NT2/D1 (cell line): ENCODE data around the gene SLCO2B1.
A peak's percentile ranks its signal among the peaks of the same experiment; 100 is the strongest.

Experiments
- DNase-seq: peaks from one replicate; pipeline ENCODE4 v3.0.0-alpha.2; 2011; ENCODE audit warnings: low read depth, low spot score
- H3K27me3 ChIP-seq: 2 replicates; pipeline ENCODE4 v1.6.0; 2011; ENCODE audit warnings: mild to moderate bottlenecking; ENCODE audit not compliant: insufficient read length, insufficient read depth
- H3K36me3 ChIP-seq: 2 replicates; pipeline ENCODE4 v1.6.1; 2011; ENCODE audit warnings: mild to moderate bottlenecking, low read length, mixed read lengths; ENCODE audit not compliant: insufficient read depth, insufficient read length
- H3K4me1 ChIP-seq: 2 replicates; pipeline ENCODE4 v1.5.1; 2011; ENCODE audit not compliant: insufficient read depth, insufficient read length
- H3K4me3 ChIP-seq: 2 replicates; pipeline ENCODE4 v1.5.1; 2011; ENCODE audit warnings: low read depth; ENCODE audit not compliant: insufficient read length
- H3K9ac ChIP-seq: 2 replicates; pipeline ENCODE4 v1.6.0; 2011; ENCODE audit warnings: low read depth; ENCODE audit not compliant: insufficient read length
- H3K9me3 ChIP-seq: 2 replicates; pipeline ENCODE4 v1.5.1; 2011; ENCODE audit warnings: mild to moderate bottlenecking, low read length; ENCODE audit not compliant: insufficient read depth
- SUZ12 ChIP-seq: IDR thresholded peaks from 2 replicates; pipeline ENCODE4 v1.6.1; 2011; ENCODE audit not compliant: insufficient read length, insufficient read depth; ENCODE audit errors: extremely low read depth
- YY1 ChIP-seq: IDR thresholded peaks from 2 replicates; pipeline ENCODE4 v1.6.1; 2011; ENCODE audit not compliant: insufficient read length, insufficient read depth
- ZNF274 ChIP-seq: IDR thresholded peaks from 2 replicates; pipeline ENCODE4 v1.6.1; 2011; ENCODE audit warnings: mild to moderate bottlenecking, low read depth, low read length

The SLCO2B1 gene

DNA sequence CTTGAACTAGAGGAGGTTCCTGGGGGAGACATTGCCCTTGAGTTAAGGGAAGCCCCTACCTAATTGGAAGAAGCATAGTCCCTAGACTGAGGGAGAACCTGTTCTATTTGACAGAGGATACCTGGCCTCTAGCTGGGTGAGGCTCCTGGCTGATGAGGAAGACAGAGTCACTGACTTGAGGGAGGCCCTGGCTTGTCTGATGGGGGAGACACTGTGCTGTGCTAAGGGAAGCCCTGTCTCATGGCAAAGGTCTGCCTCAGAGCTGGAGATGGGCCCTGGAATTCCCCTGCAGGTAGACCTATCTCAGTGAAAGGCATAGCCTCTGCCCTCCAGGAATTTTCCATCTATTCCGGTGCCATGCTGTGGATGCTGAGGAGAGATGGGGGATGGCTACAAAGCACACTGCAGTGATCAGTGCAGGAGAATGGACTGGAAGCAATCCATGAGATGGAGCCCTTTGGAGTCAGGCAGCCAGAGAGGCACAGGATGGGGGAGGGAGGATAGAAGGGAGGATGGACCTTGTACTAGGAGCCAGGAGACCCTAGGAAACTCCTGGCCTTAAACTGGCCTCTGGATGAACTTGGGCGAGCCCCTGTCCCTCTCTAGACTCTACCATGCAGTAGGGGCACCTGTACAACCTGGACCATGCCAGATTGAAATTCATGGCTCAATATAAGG lies 39.9 kb downstream of the SLCO2B1 start:
- H3K9ac ChIP-seq: no peak overlapping the region
- H3K9me3 ChIP-seq: no peaks in the 10 kb centered on the region
- no peak overlapping the region for H3K4me3 ChIP-seq
- no peak for TF ChIP-seq YY1
- no peak for TF ChIP-seq ZNF274
- TF ChIP-seq SUZ12: no peak
- peaks cover 20% of the 10 kb centered on the region for H3K4me1 ChIP-seq
- H3K27me3 ChIP-seq: no peaks in the 10 kb centered on the region
- no peak for DNase-seq
- no peaks in the 10 kb centered on the region for H3K36me3 ChIP-seq

DNA sequence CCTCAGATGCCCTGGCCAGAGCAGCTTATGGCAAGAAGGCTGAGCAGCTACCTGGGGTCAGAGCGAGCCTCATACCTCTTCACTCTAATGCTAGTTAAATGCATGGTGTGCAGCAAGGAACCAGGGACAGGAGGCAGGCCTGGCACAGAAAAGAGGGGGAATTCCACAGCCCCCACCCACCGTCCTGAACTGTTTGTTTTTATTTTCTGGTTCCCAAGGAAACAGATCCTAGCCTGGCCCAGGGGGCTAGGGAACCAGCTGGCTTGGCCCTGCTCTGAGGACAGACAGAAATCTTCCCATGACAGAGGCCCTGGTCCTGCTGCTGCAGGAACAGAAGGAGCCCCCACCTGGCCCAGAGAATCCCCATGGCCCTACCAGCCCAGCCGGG lies 40.4 kb downstream of the SLCO2B1 start:
- Histone ChIP-seq H3K4me3 (no peak overlapping the region), H3K27me3 (no peaks in the 10 kb centered on the region), H3K9me3 (no peaks in the 10 kb centered on the region), H3K4me1 (peaks cover 18% of the 10 kb centered on the region), H3K9ac (no peak overlapping the region), H3K36me3 (no peaks in the 10 kb centered on the region)
- TF ChIP-seq ZNF274 (no peak), YY1 (no peak), SUZ12 (no peak)
- DNase-seq: peak; percentile 46

DNA sequence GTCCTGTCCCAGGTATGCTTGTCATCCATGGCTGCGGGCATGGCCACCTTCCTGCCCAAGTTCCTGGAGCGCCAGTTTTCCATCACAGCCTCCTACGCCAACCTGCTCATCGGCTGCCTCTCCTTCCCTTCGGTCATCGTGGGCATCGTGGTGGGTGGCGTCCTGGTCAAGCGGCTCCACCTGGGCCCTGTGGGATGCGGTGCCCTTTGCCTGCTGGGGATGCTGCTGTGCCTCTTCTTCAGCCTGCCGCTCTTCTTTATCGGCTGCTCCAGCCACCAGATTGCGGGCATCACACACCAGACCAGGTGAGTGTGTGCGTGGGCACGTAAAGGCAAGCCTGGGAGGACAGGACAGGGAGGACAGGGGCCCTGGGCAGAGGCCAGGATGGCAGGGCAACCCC lies 42.4 kb downstream of the SLCO2B1 start:
- TF ChIP-seq SUZ12 (no peak), ZNF274 (no peak), YY1 (no peak)
- DNase-seq: no peak

DNA sequence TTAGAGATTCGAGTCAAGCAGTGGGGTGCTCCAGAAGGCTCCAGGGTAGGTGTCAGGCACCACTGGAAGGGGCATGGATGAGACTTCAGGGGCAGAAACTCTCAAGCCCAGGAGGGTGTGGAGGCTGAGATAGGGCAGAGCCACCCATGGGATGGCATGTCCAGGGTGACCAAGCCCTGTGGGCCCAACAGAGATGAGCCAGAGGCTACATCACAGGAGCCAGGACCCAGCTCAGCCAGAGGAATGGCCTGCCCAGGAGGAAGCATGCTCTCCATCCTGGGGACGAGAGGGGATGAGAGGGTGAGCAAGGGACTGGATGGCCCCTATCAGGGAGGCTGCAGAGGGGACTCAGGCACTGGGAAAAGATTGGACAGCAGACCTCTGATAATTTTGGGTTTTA lies 42.8 kb downstream of the SLCO2B1 start:
- TF ChIP-seq ZNF274 (no peak), SUZ12 (no peak), YY1 (no peak)
- DNase-seq: no peak
- H3K4me3 ChIP-seq: no peak overlapping the region
- no peaks in the 10 kb centered on the region for H3K9me3 ChIP-seq
- no peak overlapping the region for H3K9ac ChIP-seq
- peaks cover 18% of the 10 kb centered on the region for H3K4me1 ChIP-seq
- H3K27me3 ChIP-seq: no peaks in the 10 kb centered on the region
- H3K36me3 ChIP-seq: no peaks in the 10 kb centered on the region

More for the DNA sequence above, 42.4 kb downstream of the SLCO2B1 start:
- Histone ChIP-seq H3K36me3 (no peaks in the 10 kb centered on the region), H3K9ac (no peak overlapping the region), H3K27me3 (no peaks in the 10 kb centered on the region), H3K4me1 (peaks cover 18% of the 10 kb centered on the region), H3K4me3 (no peak overlapping the region), H3K9me3 (no peaks in the 10 kb centered on the region)

DNA sequence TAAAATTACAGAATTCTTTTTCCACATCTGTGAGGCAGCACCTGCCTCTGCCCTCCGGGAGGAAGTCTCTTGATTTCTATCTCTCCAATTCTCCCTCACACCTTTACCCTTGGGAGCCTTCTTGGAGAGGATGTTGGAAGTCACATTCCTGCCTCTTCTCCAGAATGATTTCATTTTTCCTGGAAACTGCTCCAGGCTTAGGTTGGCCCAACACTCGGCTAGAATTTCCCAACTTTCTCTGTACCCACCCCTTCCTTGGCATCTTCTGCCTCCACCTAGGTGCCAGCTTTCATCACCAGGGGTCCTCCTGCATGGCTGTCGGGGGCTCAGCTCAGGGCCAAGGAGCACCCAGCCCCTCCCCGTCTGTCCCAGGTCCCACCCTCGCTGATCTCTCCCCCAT lies 43.2 kb downstream of the SLCO2B1 start:
- TF ChIP-seq ZNF274 (no peak), SUZ12 (no peak), YY1 (no peak)
- DNase-seq: no peak
- H3K9me3 ChIP-seq: no peaks in the 10 kb centered on the region
- H3K36me3 ChIP-seq: no peaks in the 10 kb centered on the region
- no peak overlapping the region for H3K4me3 ChIP-seq
- no peaks in the 10 kb centered on the region for H3K27me3 ChIP-seq
- H3K4me1 ChIP-seq: peaks cover 18% of the 10 kb centered on the region
- H3K9ac ChIP-seq: no peak overlapping the region

DNA sequence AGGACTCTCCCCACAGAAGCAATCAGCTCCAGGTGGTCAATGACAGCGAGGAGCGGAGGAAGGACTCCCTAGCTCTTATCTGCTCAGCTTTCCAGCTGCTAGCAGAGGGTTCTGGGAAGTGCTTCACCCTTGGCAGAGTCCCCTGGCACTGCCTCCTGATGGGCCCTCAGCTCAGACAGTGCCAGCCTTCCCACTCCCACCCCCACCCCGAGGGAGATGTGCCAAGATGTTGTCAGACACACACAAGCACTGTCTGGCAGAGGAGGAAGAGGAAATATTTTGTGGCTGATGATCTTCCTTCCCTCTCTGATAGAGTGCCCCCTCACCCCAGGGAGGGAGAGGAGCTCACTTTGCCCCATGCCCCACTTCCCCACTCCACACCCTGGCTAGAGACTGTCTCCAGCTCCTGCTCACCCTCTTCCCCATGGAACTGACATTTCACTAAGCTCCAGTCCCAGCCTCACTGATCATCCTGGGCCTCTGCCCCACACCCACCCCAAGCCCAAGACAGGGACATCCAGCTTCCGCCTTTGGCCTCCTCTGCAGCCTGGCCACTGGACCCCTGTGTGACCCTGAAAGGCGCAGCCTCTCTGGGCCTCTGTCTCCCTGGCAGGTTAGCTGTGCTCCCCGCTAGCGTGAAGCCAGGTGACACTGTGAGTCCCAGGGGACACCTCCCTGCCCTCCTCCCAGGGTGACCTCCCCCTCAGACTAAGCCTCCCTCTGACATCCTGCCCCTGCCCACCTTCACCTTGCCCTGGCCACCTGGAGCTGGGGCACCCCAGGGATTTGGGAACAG lies 44.5 kb downstream of the SLCO2B1 start:
- H3K4me3 ChIP-seq: no peak overlapping the region
- H3K9ac ChIP-seq: no peak overlapping the region
- no peaks in the 10 kb centered on the region for H3K27me3 ChIP-seq
- DNase-seq: no peak
- TF ChIP-seq ZNF274 (no peak), SUZ12 (no peak), YY1 (no peak)
- H3K4me1 ChIP-seq: peaks cover 21% of the 10 kb centered on the region
- H3K9me3 ChIP-seq: no peaks in the 10 kb centered on the region
- H3K36me3 ChIP-seq: no peaks in the 10 kb centered on the region

DNA sequence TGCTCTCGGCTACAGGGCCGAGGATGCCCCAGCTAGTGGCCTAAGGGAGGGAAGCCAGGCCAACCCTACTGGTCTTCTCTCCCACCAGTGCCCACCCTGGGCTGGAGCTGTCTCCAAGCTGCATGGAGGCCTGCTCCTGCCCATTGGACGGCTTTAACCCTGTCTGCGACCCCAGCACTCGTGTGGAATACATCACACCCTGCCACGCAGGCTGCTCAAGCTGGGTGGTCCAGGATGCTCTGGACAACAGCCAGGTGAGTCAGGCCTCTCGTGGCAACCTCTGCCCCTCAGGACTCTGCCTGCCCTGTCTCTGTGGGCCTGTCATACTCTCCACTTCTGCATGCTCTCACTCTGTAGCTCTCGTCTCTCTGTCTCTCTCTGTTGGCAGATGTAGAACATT lies 45.5 kb downstream of the SLCO2B1 start:
- Histone ChIP-seq H3K9ac (no peak overlapping the region), H3K36me3 (no peaks in the 10 kb centered on the region), H3K4me3 (no peak overlapping the region), H3K9me3 (no peaks in the 10 kb centered on the region), H3K4me1 (peaks cover 27% of the 10 kb centered on the region), H3K27me3 (no peaks in the 10 kb centered on the region)
- DNase-seq: no peak
- TF ChIP-seq YY1 (no peak), SUZ12 (no peak), ZNF274 (no peak)
